ENCODE data around the gene P4HB.
A peak's percentile ranks its signal among the peaks of the same experiment; 100 is the strongest.

Gene P4HB

DNA sequence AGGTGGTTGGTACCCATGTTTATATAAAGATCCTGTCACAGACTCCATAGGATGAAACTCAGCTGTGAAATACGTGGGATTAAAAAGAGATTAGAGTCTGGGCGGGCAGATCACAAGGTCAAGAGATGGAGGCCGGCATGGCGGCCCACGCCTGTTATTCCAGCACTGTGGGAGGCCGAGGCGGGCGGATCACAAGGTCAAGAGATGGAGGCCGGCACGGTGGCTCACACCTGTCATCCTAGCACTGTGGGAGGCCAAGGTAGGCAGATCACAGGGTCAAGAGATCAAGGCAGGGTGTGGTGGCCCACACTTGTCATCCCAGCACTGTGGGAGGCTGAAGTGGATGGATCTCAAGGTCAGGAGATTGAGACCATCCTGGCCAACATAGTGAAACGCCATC is 35.1 kb upstream of the P4HB start:
- no peak for DNase-seq

DNA sequence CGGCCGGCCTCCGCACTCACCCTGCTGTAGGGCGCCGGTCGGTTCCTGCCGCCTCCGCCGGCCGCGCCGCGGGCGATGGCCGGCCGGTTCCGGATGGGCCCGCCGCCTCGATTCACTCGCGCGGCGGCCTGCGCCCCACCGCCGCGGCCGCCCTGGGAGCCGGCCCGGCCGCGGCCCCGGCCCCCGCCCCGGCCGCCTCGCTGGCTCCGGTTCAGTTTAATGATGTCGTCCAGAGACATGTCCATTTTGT is 30.9 kb upstream of the P4HB start:
- no peak for DNase-seq

GRCh38 chr17:81890447-81891302 is 30.3 kb upstream of the P4HB start:
- DNase-seq = peak; percentile 30

- DNase-seq = no peak
Observed at GRCh38 chr17:81889602-81890001, 29.3 kb upstream of the P4HB start.

DNA sequence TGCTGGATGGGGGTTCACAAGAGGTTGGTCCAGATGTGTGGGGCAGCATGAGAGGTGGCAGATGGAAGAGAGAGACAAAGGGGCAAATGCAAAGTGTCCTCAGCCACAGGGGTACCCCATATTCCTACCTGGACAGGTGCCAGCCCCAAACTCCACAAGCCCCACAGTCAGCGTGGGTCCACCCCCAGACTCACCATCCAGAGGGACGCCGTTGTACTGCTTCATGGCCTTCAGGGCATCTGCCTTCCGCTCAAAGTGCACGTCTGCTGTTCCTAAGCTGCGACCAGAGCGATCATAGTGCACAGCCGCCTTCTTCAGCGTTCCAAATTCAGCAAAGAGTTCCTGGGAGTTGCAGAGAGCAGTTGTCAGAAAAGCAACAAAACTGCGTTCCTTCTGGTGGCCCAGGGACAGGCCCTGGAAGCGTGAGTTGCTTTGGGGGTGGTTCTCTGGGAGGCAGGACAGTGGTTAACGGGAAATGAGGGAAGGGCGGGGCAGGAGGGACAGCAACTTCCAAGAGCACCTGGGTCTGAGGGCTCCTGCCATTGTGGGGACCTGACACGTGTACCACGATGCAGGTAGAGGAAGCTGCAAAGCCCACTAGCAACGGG is 28.8 kb upstream of the P4HB start:
- no peak for DNase-seq

DNA sequence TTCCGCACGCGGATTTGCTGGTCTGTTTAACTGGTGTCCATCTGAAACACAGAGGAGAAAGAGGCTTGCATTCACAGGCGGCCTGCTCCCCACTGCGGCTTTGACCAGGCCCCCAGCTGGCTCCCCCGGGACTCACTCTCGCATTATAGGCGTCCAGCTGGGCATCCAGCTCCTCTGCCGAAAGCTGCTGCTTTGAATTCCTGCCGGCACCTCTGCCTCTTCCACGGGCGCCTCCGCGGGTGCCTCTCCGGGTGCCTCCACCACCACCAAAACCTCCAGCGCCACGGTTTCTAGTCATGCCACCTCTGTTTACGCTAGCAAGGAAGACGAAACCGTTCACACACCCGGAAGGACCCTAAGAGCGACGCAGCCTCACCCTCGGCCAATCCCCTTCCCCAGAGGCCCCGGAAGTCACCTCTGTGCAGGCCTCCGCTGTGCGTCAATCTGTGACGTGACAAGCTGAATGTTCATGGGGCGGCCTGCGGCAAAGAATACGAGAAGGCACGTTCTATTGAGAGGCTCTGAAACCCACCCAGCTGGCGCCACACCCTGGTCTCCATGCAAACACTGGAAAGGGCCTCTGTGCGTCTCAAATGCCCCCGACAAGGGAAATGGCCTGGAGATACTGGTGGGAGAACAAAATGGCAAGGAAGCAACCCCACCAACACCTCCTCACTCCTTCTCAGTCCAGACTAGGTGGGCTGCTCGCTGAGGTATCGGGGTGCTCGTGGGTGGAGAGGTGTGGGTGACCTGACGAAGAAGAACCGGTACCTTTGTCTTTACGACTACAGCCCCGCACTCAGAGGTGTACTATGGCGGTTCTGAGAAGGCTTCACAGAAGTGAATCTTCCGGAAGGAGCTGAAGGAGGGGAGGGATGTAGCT is 28.0 kb upstream of the P4HB start:
- no peak for DNase-seq

DNA sequence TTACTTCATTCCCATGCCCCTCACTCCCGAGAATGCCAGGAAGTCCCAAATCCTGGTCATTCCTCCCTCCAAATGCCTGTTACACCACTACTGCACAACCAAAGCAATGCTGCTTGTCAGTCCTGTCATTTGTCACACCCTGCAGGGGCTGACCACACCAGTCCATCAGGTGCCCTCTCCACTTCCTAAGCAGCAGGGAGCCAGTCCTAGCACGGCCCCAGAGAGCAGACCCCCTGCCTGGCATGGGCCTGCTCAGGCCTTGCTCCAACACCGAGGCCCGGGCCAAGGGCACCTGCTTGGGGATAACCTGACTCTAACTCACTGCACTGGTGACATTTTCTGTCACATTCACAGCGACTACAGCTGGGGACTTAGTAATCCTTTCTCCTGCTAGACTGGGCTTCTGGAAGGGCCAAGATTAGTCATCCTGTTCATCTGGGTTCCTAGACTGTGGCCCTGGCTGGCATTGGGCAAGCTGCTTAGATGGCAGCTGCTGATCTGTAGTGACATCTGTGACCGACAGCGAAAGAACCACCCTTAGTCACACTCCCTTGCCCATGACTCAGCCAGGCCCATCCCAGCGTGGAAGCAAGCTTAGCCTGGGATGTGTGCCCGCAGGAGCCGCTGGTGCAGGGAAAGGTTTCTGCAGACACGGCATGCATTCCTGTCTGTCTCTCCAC is 25.7 kb upstream of the P4HB start:
- DNase-seq = no peak

DNA sequence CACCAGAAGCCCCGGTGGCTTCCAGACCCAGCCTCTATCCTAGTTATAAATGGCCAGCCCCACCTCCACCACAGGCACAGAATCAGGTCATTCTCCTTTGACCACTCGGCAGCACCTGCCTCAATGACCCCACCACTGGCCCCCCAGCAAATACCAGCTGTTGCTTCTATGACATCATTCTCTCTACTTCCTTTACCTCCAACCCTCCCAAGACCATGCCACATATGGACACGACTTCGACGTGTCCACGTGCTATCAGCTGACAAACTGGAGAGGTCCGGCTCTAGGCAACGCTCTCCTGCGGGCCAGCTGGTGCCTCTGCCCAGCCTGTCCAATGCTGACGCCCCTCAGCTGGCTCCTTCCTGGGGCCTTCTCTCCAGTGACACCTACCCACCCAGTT is 25.1 kb upstream of the P4HB start:
- DNase-seq = no peak

- DNase-seq = no peak
Observed at GRCh38 chr17:81884968-81885367, 24.6 kb upstream of the P4HB start.

- no peak for DNase-seq
Observed at GRCh38 chr17:81884520-81884919, 24.2 kb upstream of the P4HB start.

GRCh38 chr17:81879121-81879520 is 18.8 kb upstream of the P4HB start:
- no peak for DNase-seq

- DNase-seq = no peak
Observed at GRCh38 chr17:81878294-81878693, 18.0 kb upstream of the P4HB start.

GRCh38 chr17:81877569-81877968 is 17.2 kb upstream of the P4HB start:
- DNase-seq = no peak

DNA sequence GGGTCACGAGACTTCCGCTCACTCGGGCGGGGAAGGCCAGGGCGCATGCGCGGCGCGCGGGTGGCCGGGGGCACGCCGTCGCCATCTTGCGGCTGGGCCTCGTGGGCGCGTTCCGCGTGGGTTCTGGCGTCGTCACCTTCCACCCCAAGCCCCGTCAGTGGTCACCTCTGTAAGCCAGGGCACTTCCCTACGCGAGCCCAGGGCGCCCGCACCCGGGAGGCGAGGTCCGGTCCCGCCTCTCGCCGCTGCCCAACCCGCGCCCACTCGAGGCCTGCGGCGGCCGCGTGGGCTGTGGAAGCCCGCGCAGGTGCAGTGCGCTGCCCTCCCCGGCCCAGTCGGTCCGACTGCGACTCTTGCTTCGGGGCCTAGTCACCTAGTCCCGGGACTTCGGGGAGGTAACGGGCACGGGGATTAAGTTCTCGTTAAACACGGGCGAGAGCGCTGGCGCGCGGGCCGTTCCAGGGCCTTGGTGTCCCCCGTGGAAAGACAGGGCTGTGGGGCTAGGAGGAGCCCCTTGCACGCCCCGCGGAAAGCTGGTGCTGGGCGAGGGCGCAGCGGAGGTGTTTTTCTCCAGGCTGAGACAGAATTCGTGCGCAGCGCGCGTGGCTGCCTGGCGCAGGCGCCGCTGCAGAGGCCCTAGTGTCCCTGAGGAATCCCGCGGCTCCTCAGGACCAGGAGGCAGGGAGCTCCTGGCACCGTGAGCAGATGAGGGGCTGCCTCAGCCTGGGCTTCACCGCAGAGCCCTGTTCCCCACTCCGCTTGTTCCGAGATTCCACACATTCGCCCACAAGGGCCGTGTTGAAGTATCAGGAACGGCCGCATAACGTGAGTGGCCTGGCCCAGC is 11.3 kb upstream of the P4HB start:
- peak; percentile 96 for DNase-seq

- DNase-seq = no peak
Observed at GRCh38 chr17:81870981-81871386, 10.6 kb upstream of the P4HB start, which contains the start of gene ARHGDIA. ARHGDIA (minus strand) TSS chr17:81871337; CDS start chr17:81869930, 1,407 bp downstream.

GRCh38 chr17:81870131-81870980 is 10.0 kb upstream of the P4HB start:
- peak; percentile 57 for DNase-seq

DNA sequence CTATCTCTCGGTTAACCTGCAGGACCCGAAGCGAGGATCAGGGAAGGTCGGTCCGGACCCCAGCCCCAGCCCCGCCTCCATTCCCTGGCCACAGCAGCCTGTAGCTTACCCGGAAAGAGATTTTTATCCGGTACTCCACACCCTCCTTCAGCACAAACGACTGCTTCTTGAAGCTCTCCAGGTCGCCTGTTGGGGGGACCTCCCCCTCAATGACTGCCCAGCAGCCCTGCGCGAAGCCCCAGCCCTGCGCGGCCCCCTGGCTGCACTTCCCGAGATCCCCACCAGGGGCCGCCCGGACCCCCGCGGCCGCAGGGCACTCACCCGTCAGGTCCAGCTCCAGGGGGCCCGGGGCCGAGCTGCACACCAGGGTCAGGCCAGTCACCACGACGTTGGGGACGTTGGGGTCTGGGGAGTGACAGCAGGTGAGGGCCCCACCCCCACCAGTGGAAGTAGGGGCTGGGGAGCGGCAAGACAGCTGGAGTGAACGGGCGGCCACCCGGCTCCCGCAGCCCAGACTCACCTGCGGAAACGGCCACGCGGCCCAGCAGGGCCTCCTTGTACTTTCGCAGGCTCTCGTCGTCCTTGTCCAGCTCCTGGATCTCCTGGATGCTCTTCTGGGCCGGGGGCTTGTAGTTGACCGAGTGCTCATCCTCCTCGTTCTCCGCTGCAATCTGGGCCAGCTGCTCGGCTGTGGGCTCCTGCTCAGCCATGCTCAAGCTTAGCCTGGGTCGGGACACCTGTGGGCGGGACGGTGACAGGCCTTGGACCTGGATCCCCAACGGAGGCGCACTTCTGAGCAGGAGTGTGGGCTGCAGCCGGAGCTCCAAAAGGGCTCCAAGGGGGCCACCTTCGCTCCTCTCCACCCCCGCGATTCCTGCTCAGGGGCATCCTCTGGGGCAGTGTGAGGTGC is 9.1 kb upstream of the P4HB start:
- DNase-seq = peak; percentile 40

DNA sequence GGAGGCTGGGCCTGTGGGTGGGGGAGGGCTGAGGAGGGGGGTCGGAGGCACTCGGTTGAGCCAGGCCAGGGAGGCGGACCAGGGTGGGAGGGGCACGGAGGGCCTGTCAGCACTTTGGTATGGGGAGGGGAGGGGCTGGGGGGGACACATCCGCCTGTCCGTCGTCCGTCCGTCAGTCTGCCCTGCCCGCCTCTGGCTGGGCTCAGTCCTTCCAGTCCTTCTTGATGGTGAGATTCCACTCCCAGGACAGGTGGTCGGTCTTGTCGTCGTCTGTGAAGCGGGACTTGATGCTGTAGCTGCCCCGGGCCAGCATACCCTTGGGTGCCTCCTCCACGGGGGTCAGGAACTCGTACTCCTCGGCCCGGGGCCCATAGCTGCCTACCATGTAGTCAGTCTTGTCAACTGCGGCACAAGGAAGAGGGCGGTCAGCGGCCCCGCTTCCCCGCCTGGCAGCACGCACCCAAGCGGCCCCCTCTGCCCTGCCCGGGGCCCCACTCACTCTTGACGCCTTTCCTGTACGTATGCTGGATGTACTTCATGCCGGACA is 8.4 kb upstream of the P4HB start:
- no peak for DNase-seq

- DNase-seq = no peak
Observed at GRCh38 chr17:81867991-81868673, 7.8 kb upstream of the P4HB start.
